Upper lobe of right lung (tissue), 1 donor: ENCODE data around the gene CLK4. TPM values are rescaled to one million over a fixed set of nuclear protein-coding genes. Genes with fewer than 3 reads are reported as not detected.

Experiments
- ATAC-seq: fragments of 200-7000 bp; cut with Tn5 transposase; one replicate; pipeline ENCODE4 v1.9.1; 2020; ENCODE audit warnings: mild to moderate bottlenecking, moderate library complexity
- DNase-seq: peaks from one replicate; pipeline ENCODE4 v3.0.0-alpha.2; 2020
- H3K27ac ChIP-seq: fragments of 200-600 bp; one replicate; pipeline ENCODE4 v1.8.0; 2022
- H3K27me3 ChIP-seq: fragments of 200-600 bp; one replicate; pipeline ENCODE4 v1.8.0; 2022; ENCODE audit warnings: mild to moderate bottlenecking
- H3K36me3 ChIP-seq: fragments of 200-600 bp; one replicate; pipeline ENCODE4 v1.8.0; 2022
- H3K4me1 ChIP-seq: fragments of 200-600 bp; one replicate; pipeline ENCODE4 v1.8.0; 2022
- H3K4me3 ChIP-seq: fragments of 200-600 bp; one replicate; pipeline ENCODE4 v1.8.0; 2022; ENCODE audit warnings: mild to moderate bottlenecking
- H3K9me3 ChIP-seq: fragments of 200-600 bp; one replicate; pipeline ENCODE4 v1.8.0; 2022
- intact Hi-C: fragments of 100-400 bp; cut with DNase I; formaldehyde crosslinking; loops from one replicate; pipeline ENCODE4 v1.11.0; 2022
- total RNA-seq: library from RNA; stranded (reverse); fragmentation: NEBNext Ultra II Directional; extraction: Animal tissue kit (Norgen Biotek cat#: 25700); gene quantifications from one replicate; pipeline ENCODE4 v1.2.1, GENCODE V29; 2021
- TF ChIP-seq, protein P1 (sequence below): fragments of 200-600 bp; IDR thresholded peaks from one replicate; pipeline ENCODE4 v1.8.0; 2022; ENCODE audit warnings: antibody characterized with exemption
- donor health status: DM: no; HTN: yes; CAD: no; lungs with severe emphysema.

CLK4 gene
- total RNA-seq, 1 donor from 2014 or later: 35.4 TPM

DNA sequence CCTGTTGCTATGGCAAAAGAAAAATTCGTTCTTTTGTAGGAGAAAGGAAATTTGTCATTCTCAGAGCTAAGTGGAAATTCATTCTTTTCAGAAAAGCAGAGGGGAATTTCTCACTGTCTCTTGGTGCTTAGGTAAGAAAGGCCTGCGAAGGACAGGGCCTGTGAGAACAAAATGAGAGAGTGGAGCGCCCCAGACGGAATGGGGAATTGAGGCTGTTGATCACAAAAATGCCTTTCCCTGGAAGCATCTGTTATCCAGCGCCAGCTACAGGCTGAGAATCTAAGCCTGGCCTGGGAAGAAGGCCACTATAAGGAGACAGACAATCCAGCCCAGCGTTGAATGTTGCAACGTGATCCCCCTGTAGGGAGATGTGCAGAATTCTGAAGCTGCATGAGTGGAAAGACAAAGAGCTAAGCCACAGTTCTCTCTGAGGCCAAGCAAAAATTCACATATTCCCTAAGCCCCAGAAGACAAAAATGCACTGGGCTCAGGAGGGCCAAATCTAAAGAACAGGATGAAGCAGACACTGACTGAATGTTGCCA, 44.8 kb upstream of the CLK4 start:
- TF ChIP-seq, protein P1, sequence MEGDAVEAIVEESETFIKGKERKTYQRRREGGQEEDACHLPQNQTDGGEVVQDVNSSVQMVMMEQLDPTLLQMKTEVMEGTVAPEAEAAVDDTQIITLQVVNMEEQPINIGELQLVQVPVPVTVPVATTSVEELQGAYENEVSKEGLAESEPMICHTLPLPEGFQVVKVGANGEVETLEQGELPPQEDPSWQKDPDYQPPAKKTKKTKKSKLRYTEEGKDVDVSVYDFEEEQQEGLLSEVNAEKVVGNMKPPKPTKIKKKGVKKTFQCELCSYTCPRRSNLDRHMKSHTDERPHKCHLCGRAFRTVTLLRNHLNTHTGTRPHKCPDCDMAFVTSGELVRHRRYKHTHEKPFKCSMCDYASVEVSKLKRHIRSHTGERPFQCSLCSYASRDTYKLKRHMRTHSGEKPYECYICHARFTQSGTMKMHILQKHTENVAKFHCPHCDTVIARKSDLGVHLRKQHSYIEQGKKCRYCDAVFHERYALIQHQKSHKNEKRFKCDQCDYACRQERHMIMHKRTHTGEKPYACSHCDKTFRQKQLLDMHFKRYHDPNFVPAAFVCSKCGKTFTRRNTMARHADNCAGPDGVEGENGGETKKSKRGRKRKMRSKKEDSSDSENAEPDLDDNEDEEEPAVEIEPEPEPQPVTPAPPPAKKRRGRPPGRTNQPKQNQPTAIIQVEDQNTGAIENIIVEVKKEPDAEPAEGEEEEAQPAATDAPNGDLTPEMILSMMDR: no peak
- no peak for DNase-seq
- no peak overlapping the region for H3K27ac ChIP-seq
- ATAC-seq: no peak
- intact Hi-C loops: no loop called here
- no peaks in the 10 kb centered on the region for H3K9me3 ChIP-seq
- no peaks in the 10 kb centered on the region for H3K4me1 ChIP-seq
- H3K36me3 ChIP-seq: no peaks in the 10 kb centered on the region
- H3K4me3 ChIP-seq: no peak overlapping the region
- no peaks in the 10 kb centered on the region for H3K27me3 ChIP-seq

DNA sequence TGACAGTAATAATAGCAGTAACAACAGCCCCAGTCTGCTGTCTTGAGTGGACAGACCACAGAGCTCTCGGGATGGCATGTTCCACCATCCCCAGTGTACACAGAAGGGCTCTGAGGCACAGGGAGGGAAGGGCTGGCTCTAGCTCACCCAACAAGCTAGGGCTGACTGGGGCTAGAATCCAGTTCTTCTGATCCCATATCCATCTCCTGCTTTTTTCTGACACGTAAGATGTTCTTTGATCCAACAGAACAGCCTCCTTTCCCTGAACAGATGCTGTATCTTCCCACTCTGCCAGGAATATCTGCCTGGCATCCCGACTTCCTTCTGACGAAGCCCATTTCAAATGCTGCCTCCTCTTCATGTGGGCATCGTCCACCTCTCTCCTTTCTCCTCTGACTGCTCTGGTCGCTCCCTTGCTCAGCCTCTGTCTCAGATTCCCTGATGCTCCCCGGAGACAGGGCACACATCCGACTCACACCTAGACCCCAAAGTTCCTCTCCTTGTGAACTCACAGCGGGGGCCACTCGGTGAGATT, 43.6 kb upstream of the CLK4 start:
- no peak overlapping the region for H3K4me3 ChIP-seq
- H3K27me3 ChIP-seq: no peaks in the 10 kb centered on the region
- no peaks in the 10 kb centered on the region for H3K36me3 ChIP-seq
- intact Hi-C loops: no loop called here
- H3K9me3 ChIP-seq: no peaks in the 10 kb centered on the region
- TF ChIP-seq, protein P1: no peak
- no peak overlapping the region for H3K27ac ChIP-seq
- DNase-seq (no peak), ATAC-seq (no peak)
- H3K4me1 ChIP-seq: no peaks in the 10 kb centered on the region

DNA sequence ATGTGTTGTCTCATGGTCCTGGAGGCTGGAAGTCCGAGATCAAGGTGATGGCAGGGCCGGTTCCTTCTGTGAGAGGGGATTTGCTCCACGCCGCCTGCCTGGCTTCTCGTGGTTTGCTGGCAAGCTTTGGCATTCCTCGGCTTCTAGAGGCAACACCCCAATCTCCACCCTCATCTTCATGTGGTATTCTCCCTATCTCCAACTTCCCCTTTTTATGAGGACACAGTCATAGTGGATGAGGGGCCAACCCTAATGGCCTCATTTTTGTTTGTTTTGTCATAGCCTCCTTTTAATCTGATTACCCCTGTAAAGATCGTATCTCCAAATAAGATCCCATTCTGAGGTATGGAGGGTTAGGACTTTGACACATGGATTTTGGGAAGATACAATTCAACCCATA, 41.7 kb upstream of the CLK4 start:
- Histone ChIP-seq H3K4me3 (no peak overlapping the region), H3K36me3 (no peaks in the 10 kb centered on the region), H3K27me3 (no peaks in the 10 kb centered on the region), H3K4me1 (no peaks in the 10 kb centered on the region), H3K9me3 (no peaks in the 10 kb centered on the region), H3K27ac (no peak overlapping the region)
- ATAC-seq (no peak), DNase-seq (no peak)
- intact Hi-C loops: no loop called here
- TF ChIP-seq, protein P1: no peak

DNA sequence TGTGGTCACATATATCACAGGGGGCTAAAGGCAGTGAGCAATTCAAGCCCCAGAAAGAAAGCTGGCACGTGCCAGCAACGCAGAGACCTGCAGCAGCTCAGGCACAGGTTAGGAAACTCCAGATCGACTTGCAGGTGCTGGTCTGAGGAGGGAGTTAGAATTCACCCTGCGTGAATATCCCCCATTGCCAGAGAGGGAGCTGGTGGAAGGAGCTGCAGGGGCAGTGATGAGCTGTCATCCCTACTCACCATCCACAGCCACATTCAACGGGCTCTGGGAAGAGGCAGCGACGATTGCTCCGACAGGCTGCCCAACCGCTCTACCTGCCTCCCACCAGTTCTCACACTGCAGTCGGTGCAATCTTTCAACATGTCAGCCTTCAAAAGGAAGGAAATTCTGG, 40.8 kb upstream of the CLK4 start:
- Histone ChIP-seq H3K9me3 (no peaks in the 10 kb centered on the region), H3K4me3 (no peak overlapping the region), H3K27me3 (no peaks in the 10 kb centered on the region), H3K4me1 (no peaks in the 10 kb centered on the region), H3K27ac (no peak overlapping the region), H3K36me3 (no peaks in the 10 kb centered on the region)
- TF ChIP-seq, protein P1: no peak
- no peak for DNase-seq
- ATAC-seq: no peak
- intact Hi-C loops: no loop called here

DNA sequence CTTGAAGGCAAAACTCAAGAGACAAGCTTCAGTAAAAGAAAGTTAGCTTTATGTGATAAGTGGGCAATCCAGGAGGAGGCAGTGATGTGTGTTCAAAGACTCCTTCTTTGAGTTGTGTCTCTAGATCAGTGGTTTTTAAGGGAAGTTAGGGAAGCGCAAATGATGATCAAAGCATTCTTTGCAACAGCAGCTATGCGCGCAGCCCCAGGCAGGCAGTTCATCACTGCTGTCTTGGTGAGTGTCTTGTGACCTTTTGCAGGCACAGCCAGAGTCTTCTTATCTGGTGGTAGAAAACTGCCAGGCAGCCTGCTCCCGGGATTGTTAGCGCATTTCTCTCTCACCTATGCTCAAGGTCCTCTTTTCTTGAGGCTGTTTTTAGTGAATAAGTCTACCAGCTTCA, 40.3 kb upstream of the CLK4 start:
- H3K4me3 ChIP-seq: no peak overlapping the region
- TF ChIP-seq, protein P1: no peak

DNA sequence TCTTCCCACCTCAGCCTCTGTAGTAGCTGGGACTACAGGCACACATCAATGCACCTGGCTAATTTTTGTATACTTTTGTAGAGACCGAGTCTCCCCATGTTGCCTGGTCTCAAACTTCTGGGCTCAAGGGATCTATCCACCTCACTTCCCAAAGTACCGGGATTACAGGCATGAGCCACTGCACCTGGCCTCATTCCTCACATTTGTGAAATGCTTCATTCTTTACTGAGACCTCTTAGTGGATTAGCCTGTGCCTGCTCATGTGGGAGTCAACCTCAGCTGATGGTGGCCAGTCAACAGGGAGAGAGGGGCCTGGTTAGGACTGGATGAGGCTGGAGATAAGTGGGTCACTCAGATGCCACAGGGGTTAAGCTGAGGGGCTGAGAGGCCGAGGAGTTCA, 37.3 kb upstream of the CLK4 start:
- no peaks in the 10 kb centered on the region for H3K27me3 ChIP-seq
- TF ChIP-seq, protein P1: no peak
- ATAC-seq (no peak), DNase-seq (no peak)
- no peak overlapping the region for H3K27ac ChIP-seq
- intact Hi-C loops: no loop called here
- no peaks in the 10 kb centered on the region for H3K9me3 ChIP-seq
- H3K4me3 ChIP-seq: no peak overlapping the region
- H3K36me3 ChIP-seq: no peaks in the 10 kb centered on the region
- no peaks in the 10 kb centered on the region for H3K4me1 ChIP-seq

More for the DNA sequence above, 40.3 kb upstream of the CLK4 start:
- no peaks in the 10 kb centered on the region for H3K9me3 ChIP-seq
- intact Hi-C loops: no loop called here
- no peak for DNase-seq
- no peaks in the 10 kb centered on the region for H3K36me3 ChIP-seq
- no peaks in the 10 kb centered on the region for H3K27me3 ChIP-seq
- no peak for ATAC-seq
- H3K4me1 ChIP-seq: no peaks in the 10 kb centered on the region
- no peak overlapping the region for H3K27ac ChIP-seq
